ENCODE data around the gene KCNAB1. TPM values are rescaled to one million over a fixed set of nuclear protein-coding genes. Genes with fewer than 3 reads are reported as not detected.

Gene KCNAB1
- total and polyA plus RNA-seq, 8 donors: 0.76 to 4.9 (median 3.2) TPM

DNA sequence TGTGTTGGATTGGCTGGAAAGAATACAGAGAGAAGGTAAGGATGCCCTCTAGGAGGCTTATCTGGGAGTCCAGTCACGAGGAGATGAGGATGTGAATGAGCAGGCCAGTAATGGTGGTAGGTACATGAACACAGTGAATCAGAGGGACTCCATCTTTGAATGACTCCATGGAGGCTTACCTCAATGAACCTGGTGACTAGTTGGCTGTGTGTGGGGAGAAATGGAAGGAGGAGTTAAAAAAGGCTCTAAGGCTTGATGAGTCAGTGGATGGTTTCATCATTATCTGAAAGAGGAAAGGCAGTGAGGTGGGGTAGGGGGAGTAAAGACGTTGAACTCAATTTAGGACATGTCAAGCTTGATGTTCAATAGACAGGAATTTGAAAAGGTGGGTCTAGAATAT, 61.1 kb downstream of the KCNAB1 start:
- no peaks in the 10 kb centered on the region for H3K9me3 ChIP-seq
- TF ChIP-seq, protein P1, sequence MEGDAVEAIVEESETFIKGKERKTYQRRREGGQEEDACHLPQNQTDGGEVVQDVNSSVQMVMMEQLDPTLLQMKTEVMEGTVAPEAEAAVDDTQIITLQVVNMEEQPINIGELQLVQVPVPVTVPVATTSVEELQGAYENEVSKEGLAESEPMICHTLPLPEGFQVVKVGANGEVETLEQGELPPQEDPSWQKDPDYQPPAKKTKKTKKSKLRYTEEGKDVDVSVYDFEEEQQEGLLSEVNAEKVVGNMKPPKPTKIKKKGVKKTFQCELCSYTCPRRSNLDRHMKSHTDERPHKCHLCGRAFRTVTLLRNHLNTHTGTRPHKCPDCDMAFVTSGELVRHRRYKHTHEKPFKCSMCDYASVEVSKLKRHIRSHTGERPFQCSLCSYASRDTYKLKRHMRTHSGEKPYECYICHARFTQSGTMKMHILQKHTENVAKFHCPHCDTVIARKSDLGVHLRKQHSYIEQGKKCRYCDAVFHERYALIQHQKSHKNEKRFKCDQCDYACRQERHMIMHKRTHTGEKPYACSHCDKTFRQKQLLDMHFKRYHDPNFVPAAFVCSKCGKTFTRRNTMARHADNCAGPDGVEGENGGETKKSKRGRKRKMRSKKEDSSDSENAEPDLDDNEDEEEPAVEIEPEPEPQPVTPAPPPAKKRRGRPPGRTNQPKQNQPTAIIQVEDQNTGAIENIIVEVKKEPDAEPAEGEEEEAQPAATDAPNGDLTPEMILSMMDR (IDR thresholded peaks at IDR 0.05): no peak
- DNase-seq: no peak
- intact Hi-C loops (cut with DNase I): no loop called here
- no peak for FAIRE-seq
- 64 to 79% methylated on average over 2 of the region's 2 CpGs for WGBS, 2 donors
- no peaks in the 10 kb centered on the region for H3K4me1 ChIP-seq
- ATAC-seq: no peak
- H3K27me3 ChIP-seq: no peaks in the 10 kb centered on the region
- H3K4me3 ChIP-seq: no peak overlapping the region
- H3K36me3 ChIP-seq: no peaks in the 10 kb centered on the region
- no peak overlapping the region for H3K27ac ChIP-seq

DNA sequence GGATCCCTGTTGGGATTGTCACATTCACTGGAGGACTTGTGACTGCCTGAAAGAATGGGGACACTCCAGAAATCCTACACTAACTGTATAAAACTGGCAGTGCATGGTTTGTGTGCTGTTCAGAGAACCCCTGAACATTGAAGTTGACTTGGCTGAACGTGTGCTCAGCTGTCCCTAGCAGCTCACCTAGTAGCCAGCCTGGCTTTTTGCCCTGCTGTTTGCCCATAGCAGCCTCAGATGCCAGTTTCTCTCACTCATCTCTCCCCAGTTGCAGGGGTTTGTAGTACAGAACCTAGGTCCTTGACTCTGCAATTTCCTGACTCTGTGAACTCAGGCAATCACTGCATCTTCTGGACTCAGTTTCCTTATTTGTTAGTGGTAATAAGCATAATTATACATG, 63.0 kb downstream of the KCNAB1 start:
- no peak for DNase-seq
- TF ChIP-seq, protein P1 (IDR thresholded peaks at IDR 0.05): no peak

DNA sequence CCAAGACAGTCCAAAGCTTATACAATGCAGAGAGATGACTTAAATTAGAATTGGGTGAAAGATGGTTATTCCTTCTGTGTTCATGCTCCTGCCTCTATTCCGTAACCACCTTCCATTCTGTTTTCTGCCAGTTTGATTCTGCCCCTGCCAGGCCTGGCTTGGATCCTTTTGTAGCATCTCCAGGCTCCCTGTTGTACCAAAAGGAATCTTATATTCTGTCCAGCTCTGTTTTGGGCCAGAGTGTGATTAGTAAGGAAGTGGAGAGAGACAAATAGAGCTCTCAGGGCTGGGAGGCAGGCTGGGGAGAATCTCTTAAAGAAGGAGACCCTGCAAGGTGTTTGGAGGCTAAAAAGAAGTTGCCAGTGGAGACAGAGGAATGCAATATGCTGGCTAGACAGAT, 63.8 kb downstream of the KCNAB1 start:
- WGBS, 2 donors: 96 to 100% methylated on average over 1 of the region's 1 CpG
- intact Hi-C loops (cut with DNase I): no loop called here
- ATAC-seq: no peak
- no peak for DNase-seq
- Histone ChIP-seq H3K27me3 (no peaks in the 10 kb centered on the region), H3K9me3 (no peaks in the 10 kb centered on the region), H3K4me1 (no peaks in the 10 kb centered on the region), H3K4me3 (no peak overlapping the region), H3K27ac (no peak overlapping the region), H3K36me3 (no peaks in the 10 kb centered on the region)
- TF ChIP-seq, protein P1 (IDR thresholded peaks at IDR 0.05): no peak
- no peak for FAIRE-seq

More for the DNA sequence above, 63.0 kb downstream of the KCNAB1 start:
- FAIRE-seq (no peak), ATAC-seq (no peak)
- intact Hi-C loops (cut with DNase I): no loop called here
- no peak overlapping the region for H3K27ac ChIP-seq
- H3K9me3 ChIP-seq: no peaks in the 10 kb centered on the region
- H3K27me3 ChIP-seq: no peaks in the 10 kb centered on the region
- H3K4me1 ChIP-seq: no peaks in the 10 kb centered on the region
- no peaks in the 10 kb centered on the region for H3K36me3 ChIP-seq
- no peak overlapping the region for H3K4me3 ChIP-seq
- 15 to 20% methylated on average over 1 of the region's 1 CpG for WGBS, 2 donors

DNA sequence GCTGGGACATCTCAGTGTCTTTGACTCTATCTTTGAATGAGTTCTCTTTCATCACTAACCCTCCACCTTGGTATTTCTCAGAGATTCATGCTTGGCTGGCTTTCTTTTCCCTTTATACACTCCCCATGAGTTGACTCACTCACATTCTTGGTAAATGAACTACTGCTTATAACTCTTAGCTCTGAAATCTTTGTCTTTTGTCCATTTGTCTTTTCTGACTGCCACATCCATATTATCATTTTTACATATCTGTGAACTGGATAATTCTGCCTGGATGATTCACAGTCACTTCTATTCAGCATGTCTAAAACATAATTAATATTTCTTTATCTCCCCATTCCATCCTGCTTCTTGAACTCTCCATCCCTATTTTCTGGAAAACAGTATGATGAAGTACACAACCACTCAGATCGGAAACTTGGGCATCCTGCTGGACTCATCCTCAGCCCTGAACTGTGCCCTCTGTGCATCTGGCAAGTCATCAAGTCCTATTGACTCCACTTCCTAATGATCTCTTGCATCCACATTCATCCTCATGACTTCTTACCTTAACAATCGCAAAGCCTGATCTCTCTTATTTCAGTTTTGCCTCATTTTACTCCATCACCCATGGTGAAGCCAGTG, 66.9 kb downstream of the KCNAB1 start:
- TF ChIP-seq, protein P1 (IDR thresholded peaks at IDR 0.05): no peak
- Histone ChIP-seq H3K36me3 (no peaks in the 10 kb centered on the region), H3K27me3 (no peaks in the 10 kb centered on the region), H3K9me3 (no peaks in the 10 kb centered on the region), H3K4me3 (no peak overlapping the region), H3K4me1 (no peaks in the 10 kb centered on the region), H3K27ac (no peak overlapping the region)
- intact Hi-C loops (cut with DNase I): no loop called here
- 91 to 93% methylated on average over 2 of the region's 2 CpGs for WGBS, 2 donors
- ATAC-seq (no peak), DNase-seq (no peak), FAIRE-seq (no peak)

DNA sequence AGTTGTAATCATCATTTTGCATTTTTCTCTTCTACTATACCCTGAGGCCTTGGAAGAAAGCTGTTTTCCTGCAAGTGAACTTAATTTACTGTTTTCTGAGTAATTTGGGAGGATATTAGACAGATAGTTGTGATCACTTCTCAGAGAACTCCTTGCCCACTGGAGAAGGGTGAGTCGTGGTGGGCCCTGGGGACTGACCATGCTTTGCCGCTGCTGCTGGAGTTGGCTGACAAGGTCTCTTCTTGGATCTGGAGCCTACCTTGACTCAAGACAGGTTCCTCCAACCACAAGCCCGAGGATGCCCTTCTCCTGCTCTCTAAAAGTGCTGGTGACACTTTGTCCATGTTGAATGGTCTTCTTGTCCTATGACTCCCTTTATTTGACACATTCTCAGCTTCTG, 68.4 kb downstream of the KCNAB1 start:
- H3K4me3 ChIP-seq: no peak overlapping the region
- no peak overlapping the region for H3K27ac ChIP-seq
- intact Hi-C loops (cut with DNase I): no loop called here
- no peaks in the 10 kb centered on the region for H3K4me1 ChIP-seq
- H3K9me3 ChIP-seq: no peaks in the 10 kb centered on the region
- DNase-seq (no peak), FAIRE-seq (no peak), ATAC-seq (no peak)
- TF ChIP-seq, protein P1 (IDR thresholded peaks at IDR 0.05): no peak
- H3K27me3 ChIP-seq: no peaks in the 10 kb centered on the region
- WGBS, 2 donors: 72 to 82% methylated on average over 3 of the region's 3 CpGs
- no peaks in the 10 kb centered on the region for H3K36me3 ChIP-seq

All from pancreas (tissue), 10 donors.